ENCODE measurements around the gene NAALADL2. TPM values are rescaled to one million over a fixed set of nuclear protein-coding genes. Genes with fewer than 3 reads are reported as not detected.
"Not testable (repeated sequence)": the region's sequence is repeated elsewhere in the genome, so short reads cannot be mapped to it uniquely, and the experiment has no call there.

NAALADL2 gene
- total and polyA plus RNA-seq, 2 of the 8 experiments (the other 6 are each of a cell fraction or from before 2014, with no cell fraction given) = 0.12 to 0.22 TPM

DNA sequence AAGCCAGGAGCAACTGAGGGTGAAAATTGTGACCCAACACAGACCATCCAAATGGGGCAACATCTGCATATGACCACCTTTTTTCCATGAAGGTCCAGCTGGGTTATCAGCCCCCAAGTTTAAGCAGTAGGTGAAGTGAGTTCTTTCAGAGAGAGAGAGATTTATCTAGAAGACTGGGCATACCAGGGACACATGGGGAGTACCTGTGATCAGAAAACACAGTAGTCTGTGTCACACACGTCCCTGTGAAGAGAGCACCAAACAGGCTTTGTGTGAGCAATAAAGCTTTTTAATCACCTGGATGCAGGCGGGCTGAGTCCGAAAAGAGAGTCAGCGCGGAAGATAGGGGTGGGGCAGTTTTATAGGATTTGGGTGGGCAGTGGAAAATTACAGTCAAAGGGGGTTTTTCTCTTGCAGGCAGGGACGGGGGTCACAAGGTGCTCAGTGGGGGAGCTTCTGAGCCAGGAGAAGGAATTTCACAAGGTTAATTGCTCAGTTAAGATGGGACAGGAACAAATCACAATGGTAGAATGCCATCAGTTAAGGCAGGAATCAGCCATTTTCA is 966.0 kb downstream of the NAALADL2 start:
- H2AFZ ChIP-seq (ENCODE audit: low read length) = peak overlapping the region; percentile 83
- H4K91ac ChIP-seq (replicated peaks; ENCODE audit: insufficient read length, low read length) = peak overlapping the region; percentile 69
- H2AK5ac ChIP-seq (ENCODE audit: low read depth, low read length) = 0 out of 2 replicates have a peak overlapping the region, but pooled peaks have one; percentile 33
- H3K4ac ChIP-seq (replicated peaks; ENCODE audit: insufficient read length, low read depth, low read length); H3K4me3 ChIP-seq (ENCODE audit: extremely low read depth in 1 of 4, insufficient read depth in 2 of 4, low read depth in 3 of 4, low read length in 4 of 4); H4K5ac ChIP-seq (ENCODE audit: insufficient read length, low read depth, low read length); FAIRE-seq; POLR2A ChIA-PET (ENCODE audit: partially characterized antibody); H3K23me2 ChIP-seq (ENCODE audit: low read depth, low read length); H3K79me1 ChIP-seq (ENCODE audit: low read depth, low read length); H3K27me3 ChIP-seq (replicated peaks in 1 of 4; ENCODE audit: control insufficient read depth in 3 of 4, extremely low read depth in 1 of 4, insufficient read depth in 3 of 4, low read length in 3 of 4); H4K20me1 ChIP-seq (replicated peaks in 1 of 2; ENCODE audit: control insufficient read depth in 1 of 2, insufficient read depth in 2 of 2, low read length in 2 of 2); H3K9me3 ChIP-seq (ENCODE audit: insufficient read depth in 2 of 2, low read depth in 1 of 2, low read length in 1 of 2); H3K36me3 ChIP-seq (ENCODE audit: control insufficient read depth in 2 of 4, insufficient read depth in 4 of 4, low read length in 3 of 4); CTCF ChIA-PET (ENCODE audit: partially characterized antibody); DNase-seq (ENCODE audit: low read depth in 1 of 2, low spot score in 2 of 2); H3K9ac ChIP-seq (replicated peaks in 1 of 4; ENCODE audit: extremely low read depth in 1 of 4, low read depth in 3 of 4, low read length in 3 of 4); H3K27ac ChIP-seq (ENCODE audit: low read depth, low read length); H3K14ac ChIP-seq (ENCODE audit: insufficient read length); H4K8ac ChIP-seq (ENCODE audit: extremely low read depth, insufficient read depth, low read length); H3K4me2 ChIP-seq (ENCODE audit: insufficient read depth in 1 of 2, low read depth in 2 of 2, low read length in 2 of 2); H2BK15ac ChIP-seq (ENCODE audit: low read length); H3K23ac ChIP-seq (ENCODE audit: insufficient read length); H3K4me1 ChIP-seq (replicated peaks in 1 of 4; ENCODE audit: control insufficient read depth in 3 of 4, insufficient read depth in 4 of 4, low read length in 3 of 4); H3K79me2 ChIP-seq (ENCODE audit: control insufficient read depth in 1 of 2, insufficient read depth in 2 of 2, low read length in 2 of 2): not testable (repeated sequence)
- H2BK12ac ChIP-seq (ENCODE audit: low read depth, low read length) = 0 out of 2 replicates have a peak overlapping the region, but pooled peaks have one; percentile 29
- peak overlapping the region; percentile 75; the same call in 1 of the 2 replicates for H2BK20ac ChIP-seq (ENCODE audit: low read length)
- H2BK5ac ChIP-seq (ENCODE audit: low read depth, low read length) = peak overlapping the region; percentile 79; the same call in 1 of the 2 replicates
- H3K18ac ChIP-seq (ENCODE audit: extremely low read depth, low read length) = peak overlapping the region; percentile 88
- 87% methylated on average over 5 of the region's 6 CpGs; no CpG with 5 or more reads in 1 of the 2 experiments for WGBS, 2 experiments (ENCODE audit: extremely low coverage in 1 of 2, insufficient coverage in 1 of 2, insufficient read length in 1 of 2, insufficient replicate concordance in 2 of 2, low coverage in 1 of 2, low lambda C conversion rate in 2 of 2, missing lambda C conversion rate in 1 of 2)
- peak overlapping the region; percentile 2 for H3K56ac ChIP-seq (replicated peaks; ENCODE audit: insufficient read length, low read depth, low read length)
- peak overlapping the region; percentile 34 for H2BK120ac ChIP-seq (replicated peaks; ENCODE audit: low read depth, low read length)
